Progenitor cell of endocrine pancreas (in vitro differentiated cells): ENCODE results near the gene TMPO. TPM values are rescaled to one million over a fixed set of nuclear protein-coding genes. Genes with fewer than 3 reads are reported as not detected.
A peak's percentile ranks its signal among the peaks of the same experiment; 100 is the strongest.
"Not testable (repeated sequence)": the region's sequence is repeated elsewhere in the genome, so short reads cannot be mapped to it uniquely, and the experiment has no call there.

Source experiments
- DNase-seq: peaks from one replicate; pipeline ENCODE4 v3.0.0; 2021; ENCODE audit warnings: low spot score; ENCODE audit not compliant: unreplicated experiment
- H3K27ac Mint-ChIP-seq: 2 replicates; pipeline ENCODE4 v1.8.0; 2021; ENCODE audit warnings: mild to moderate bottlenecking, moderate library complexity, mixed read lengths
- H3K27me3 Mint-ChIP-seq: 2 replicates; pipeline ENCODE4 v1.8.0; 2021; ENCODE audit warnings: mixed read lengths
- H3K36me3 Mint-ChIP-seq: 2 replicates; pipeline ENCODE4 v1.8.0; 2022; ENCODE audit warnings: mixed read lengths; ENCODE audit not compliant: insufficient read depth
- H3K4me1 Mint-ChIP-seq: 2 replicates; pipeline ENCODE4 v1.8.0; 2021; ENCODE audit warnings: low read depth, mixed read lengths
- H3K4me3 Mint-ChIP-seq: 2 replicates; pipeline ENCODE4 v1.8.0; 2021; ENCODE audit warnings: low read depth, mild to moderate bottlenecking, moderate library complexity, mixed read lengths
- H3K9me3 Mint-ChIP-seq: 2 replicates; pipeline ENCODE4 v1.8.0; 2021; ENCODE audit warnings: low read depth, mixed read lengths
- CTCF ChIP-seq: fragments of 200-600 bp; sonication (generic); IDR thresholded peaks from one replicate; pipeline ENCODE4 v1.5.0; 2021; ENCODE audit warnings: antibody characterized with exemption, mild to moderate bottlenecking; ENCODE audit not compliant: unreplicated experiment
- total RNA-seq: library from RNA; stranded (reverse); gene quantifications from 2 replicates; pipeline ENCODE4 v1.2.1, GENCODE V29; 2021

The TMPO gene
- total RNA-seq, 1 donor from 2014 or later = 203 TPM

- H3K27me3 Mint-ChIP-seq = no peaks in the 10 kb centered on the region
- peaks cover 10% of the 10 kb centered on the region for H3K4me1 Mint-ChIP-seq
- no peak overlapping the region for H3K4me3 Mint-ChIP-seq
- no peaks in the 10 kb centered on the region for H3K36me3 Mint-ChIP-seq
- H3K9me3 Mint-ChIP-seq = no peaks in the 10 kb centered on the region
- TF ChIP-seq CTCF = no peak
- no peak overlapping the region for H3K27ac Mint-ChIP-seq
- DNase-seq = no peak
Observed at GRCh38 chr12:98485792-98486340, 29.5 kb upstream of the TMPO start.

DNA sequence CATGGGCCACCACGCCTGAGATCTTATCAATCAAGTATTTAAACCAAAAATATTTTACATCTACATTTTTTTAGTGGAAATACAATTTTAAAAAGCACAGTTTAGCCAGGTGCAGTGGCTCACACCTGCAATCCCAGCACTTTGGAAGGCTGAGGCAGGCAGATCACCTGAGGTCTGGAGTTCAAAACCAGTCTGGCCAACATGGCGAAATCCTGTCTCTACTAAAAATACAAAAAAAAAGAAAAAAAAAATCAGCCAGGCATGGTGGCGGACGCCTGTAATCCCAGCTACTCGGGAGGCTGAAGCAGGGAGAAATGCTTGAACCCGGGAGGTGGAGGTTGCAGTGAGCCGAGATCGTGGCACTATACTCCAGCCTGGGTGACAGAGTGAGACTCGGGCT lies 27.0 kb upstream of the TMPO start:
- H3K9me3 Mint-ChIP-seq, H3K27me3 Mint-ChIP-seq, DNase-seq, H3K4me3 Mint-ChIP-seq, H3K27ac Mint-ChIP-seq, H3K36me3 Mint-ChIP-seq: not testable (repeated sequence)
- H3K4me1 Mint-ChIP-seq = peaks cover 19% of the 10 kb centered on the region

DNA sequence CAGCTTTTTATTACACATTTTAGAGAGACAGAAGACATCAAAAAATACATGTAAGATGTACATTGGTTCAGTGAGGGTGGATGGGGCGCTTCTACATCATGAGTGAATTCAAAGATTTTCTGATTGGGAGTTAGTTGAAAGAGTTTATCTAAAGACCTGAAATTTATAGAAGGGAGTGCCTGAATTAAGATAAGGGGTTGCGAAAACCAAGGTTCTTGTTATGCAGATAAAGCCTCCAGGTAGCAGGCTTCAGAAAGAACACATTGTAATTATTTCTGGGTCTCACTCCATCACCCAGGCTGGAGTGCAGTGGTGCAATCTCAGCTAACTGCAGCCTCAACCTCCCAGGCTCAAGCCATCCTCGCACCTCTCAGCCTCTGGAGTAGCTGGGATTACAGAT lies 26.2 kb upstream of the TMPO start:
- no peaks in the 10 kb centered on the region for H3K27me3 Mint-ChIP-seq
- no peaks in the 10 kb centered on the region for H3K9me3 Mint-ChIP-seq
- H3K36me3 Mint-ChIP-seq = no peaks in the 10 kb centered on the region

GRCh38 chr12:98490501-98491453 lies 24.6 kb upstream of the TMPO start:
- peaks cover 19% of the 10 kb centered on the region for H3K4me1 Mint-ChIP-seq
- no peak overlapping the region for H3K4me3 Mint-ChIP-seq
- peak; percentile 88 for DNase-seq
- no peaks in the 10 kb centered on the region for H3K9me3 Mint-ChIP-seq
- TF ChIP-seq CTCF = peak; percentile 89
- no peaks in the 10 kb centered on the region for H3K27me3 Mint-ChIP-seq
- no peaks in the 10 kb centered on the region for H3K36me3 Mint-ChIP-seq
- H3K27ac Mint-ChIP-seq = peak overlapping the region; percentile 100

More for the DNA sequence above, 26.2 kb upstream of the TMPO start:
- H3K4me3 Mint-ChIP-seq = no peak overlapping the region
- H3K27ac Mint-ChIP-seq = no peak overlapping the region
- TF ChIP-seq CTCF = no peak
- H3K4me1 Mint-ChIP-seq = peaks cover 19% of the 10 kb centered on the region
- no peak for DNase-seq

DNA sequence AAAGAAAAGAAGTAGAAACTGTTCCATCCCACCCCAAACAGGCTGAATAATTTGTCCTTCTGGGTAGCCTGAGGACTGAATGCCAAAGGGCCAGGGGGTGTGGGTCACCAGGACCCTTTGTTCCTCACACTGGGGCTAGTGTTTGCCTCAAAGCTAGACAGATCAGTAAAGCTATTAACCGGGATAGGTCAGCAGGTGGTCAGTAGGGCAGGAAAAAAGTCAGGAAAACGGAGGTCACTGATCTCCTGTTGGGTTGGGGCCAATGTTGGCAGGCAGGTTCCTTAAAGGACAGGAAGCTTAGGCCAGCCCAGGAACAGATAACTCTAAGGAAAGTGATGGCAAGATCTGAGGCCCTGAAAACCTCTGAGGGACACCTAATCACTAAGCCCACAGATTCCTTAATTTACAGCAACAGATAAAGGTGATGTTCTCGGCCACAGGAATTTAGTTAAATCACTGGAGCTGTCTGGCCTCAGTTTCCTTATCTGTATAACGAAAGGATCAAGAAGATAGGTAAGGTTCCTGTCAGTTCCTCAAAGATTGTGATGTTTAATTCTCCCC lies 22.7 kb upstream of the TMPO start:
- no peaks in the 10 kb centered on the region for H3K36me3 Mint-ChIP-seq
- TF ChIP-seq CTCF = no peak
- no peaks in the 10 kb centered on the region for H3K27me3 Mint-ChIP-seq
- H3K4me1 Mint-ChIP-seq = peaks cover 19% of the 10 kb centered on the region
- H3K4me3 Mint-ChIP-seq = no peak overlapping the region
- H3K9me3 Mint-ChIP-seq = no peaks in the 10 kb centered on the region
- H3K27ac Mint-ChIP-seq = peak overlapping the region; percentile 78
- DNase-seq = no peak

GRCh38 chr12:98501266-98501629 lies 14.1 kb upstream of the TMPO start:
- Mint-ChIP-seq H3K27ac (peak overlapping the region; percentile 68), H3K4me3 (peak overlapping the region; percentile 61)
- not testable (repeated sequence) for H3K4me1 Mint-ChIP-seq, H3K36me3 Mint-ChIP-seq, H3K27me3 Mint-ChIP-seq, H3K9me3 Mint-ChIP-seq, DNase-seq
